Activated CD8-positive, alpha-beta memory T cell treated with anti-CD3 and anti-CD28 coated beads, Interleukin-2, amount 10 ng/mL, durations not matched to agents 7 days and 5 days (primary cell): ENCODE results near the gene GSTA1. TPM values are rescaled to one million over a fixed set of nuclear protein-coding genes. Genes with fewer than 3 reads are reported as not detected.
"Not testable (repeated sequence)": the region's sequence is repeated elsewhere in the genome, so short reads cannot be mapped to it uniquely, and the experiment has no call there.

Experiments used
- ATAC-seq: fragments of 150-1000 bp; cut with Tn5 transposase; one replicate; pipeline ENCODE4 v1.10.0; 2021; ENCODE audit warnings: moderate library complexity
- CTCF ChIA-PET: fragments of 350-600 bp; sonication (Branson Sonifier 250); formaldehyde crosslinking; loops from one replicate; lab custom pipeline; 2021; ENCODE audit warnings: antibody characterized with exemption; lab: Charles Lee
- DNase-seq: peaks from one replicate; pipeline ENCODE4 v3.0.0-alpha.2; 2020
- H3K27ac Mint-ChIP-seq: one replicate; pipeline ENCODE4 v1.8.0; 2021; ENCODE audit warnings: mild to moderate bottlenecking, mixed read lengths
- H3K27me3 Mint-ChIP-seq: one replicate; pipeline ENCODE4 v1.8.0; 2021; ENCODE audit warnings: mixed read lengths
- H3K36me3 Mint-ChIP-seq: one replicate; pipeline ENCODE4 v1.8.0; 2021; ENCODE audit warnings: mild to moderate bottlenecking, mixed read lengths
- H3K4me1 Mint-ChIP-seq: one replicate; pipeline ENCODE4 v1.8.0; 2021; ENCODE audit warnings: mixed read lengths
- H3K4me3 Mint-ChIP-seq: one replicate; pipeline ENCODE4 v1.8.0; 2021; ENCODE audit warnings: mild to moderate bottlenecking, moderate library complexity, mixed read lengths
- H3K9me3 Mint-ChIP-seq: one replicate; pipeline ENCODE4 v1.8.0; 2022; ENCODE audit warnings: low read depth, mixed read lengths
- total RNA-seq, 2 experiments: library from RNA; stranded (reverse); gene quantifications; one replicate each; pipeline ENCODE4 v1.2.3, GENCODE V29; 2021

GSTA1 gene
- not detected for total RNA-seq

- H3K9me3 Mint-ChIP-seq, DNase-seq, H3K4me3 Mint-ChIP-seq, ATAC-seq, CTCF ChIA-PET, H3K36me3 Mint-ChIP-seq, H3K4me1 Mint-ChIP-seq, H3K27ac Mint-ChIP-seq: not testable (repeated sequence)
- H3K27me3 Mint-ChIP-seq = peaks cover 37% of the 10 kb centered on the region
Observed at GRCh38 chr6:52803668-52804255, at the start of gene GSTA1. Gene GSTA1, minus strand, starts transcription at chr6:52803816. Its CDS starts 4,549 bp downstream, at chr6:52799267.

GRCh38 chr6:52849137-52849536, 45.5 kb upstream of the GSTA1 start:
- Mint-ChIP-seq H3K4me1 (no peaks in the 10 kb centered on the region), H3K27me3 (peaks cover 23% of the 10 kb centered on the region), H3K27ac (no peak overlapping the region), H3K9me3 (no peaks in the 10 kb centered on the region), H3K4me3 (no peak overlapping the region), H3K36me3 (no peaks in the 10 kb centered on the region)
- DNase-seq (no peak), ATAC-seq (no peak)
- CTCF ChIA-PET = no interaction called here

GRCh38 chr6:52846002-52846401, 42.4 kb upstream of the GSTA1 start:
- CTCF ChIA-PET = no interaction called here
- ATAC-seq = no peak
- Mint-ChIP-seq H3K36me3 (no peaks in the 10 kb centered on the region), H3K27ac (no peak overlapping the region), H3K27me3 (peaks cover 5% of the 10 kb centered on the region), H3K9me3 (no peaks in the 10 kb centered on the region), H3K4me1 (no peaks in the 10 kb centered on the region), H3K4me3 (no peak overlapping the region)
- no peak for DNase-seq

- CTCF ChIA-PET = no interaction called here
- no peaks in the 10 kb centered on the region for H3K4me1 Mint-ChIP-seq
Observed at GRCh38 chr6:52843605-52844004, 40.0 kb upstream of the GSTA1 start.

GRCh38 chr6:52840763-52841585, 37.4 kb upstream of the GSTA1 start, which contains the start of gene GSTA5:
Gene GSTA5, minus strand, starts transcription at chr6:52840813.
- no peaks in the 10 kb centered on the region for H3K36me3 Mint-ChIP-seq
- no peaks in the 10 kb centered on the region for H3K4me1 Mint-ChIP-seq
- H3K4me3 Mint-ChIP-seq = no peak within 1 kb of the TSS
- no peak within 1 kb of the TSS for H3K27ac Mint-ChIP-seq
- H3K9me3 Mint-ChIP-seq = no peaks in the 10 kb centered on the region
- CTCF ChIA-PET = no interaction called here
- ATAC-seq (no peak), DNase-seq (no peak)
- peaks cover 28% of the 10 kb centered on the region for H3K27me3 Mint-ChIP-seq

More at GRCh38 chr6:52843605-52844004, 40.0 kb upstream of the GSTA1 start:
- H3K9me3 Mint-ChIP-seq = no peaks in the 10 kb centered on the region
- no peak overlapping the region for H3K27ac Mint-ChIP-seq
- H3K27me3 Mint-ChIP-seq = peaks cover 11% of the 10 kb centered on the region
- no peak overlapping the region for H3K4me3 Mint-ChIP-seq
- ATAC-seq (no peak), DNase-seq (no peak)
- H3K36me3 Mint-ChIP-seq = no peaks in the 10 kb centered on the region

- CTCF ChIA-PET = no interaction called here
Observed at GRCh38 chr6:52839124-52840055, 35.8 kb upstream of the GSTA1 start.

GRCh38 chr6:52834481-52834880, 30.9 kb upstream of the GSTA1 start:
- Mint-ChIP-seq H3K9me3 (no peaks in the 10 kb centered on the region), H3K4me3 (no peak overlapping the region), H3K27me3 (peaks cover 31% of the 10 kb centered on the region), H3K4me1 (no peaks in the 10 kb centered on the region), H3K27ac (no peak overlapping the region), H3K36me3 (no peaks in the 10 kb centered on the region)
- CTCF ChIA-PET = no interaction called here
- ATAC-seq (no peak), DNase-seq (no peak)

More at GRCh38 chr6:52839124-52840055, 35.8 kb upstream of the GSTA1 start:
- DNase-seq = peak; percentile 55
- Mint-ChIP-seq H3K4me1 (no peaks in the 10 kb centered on the region), H3K4me3 (no peak overlapping the region), H3K27me3 (peaks cover 40% of the 10 kb centered on the region), H3K9me3 (no peaks in the 10 kb centered on the region), H3K36me3 (no peaks in the 10 kb centered on the region), H3K27ac (no peak overlapping the region)
- peak; percentile 74 for ATAC-seq

GRCh38 chr6:52830869-52831268, 27.3 kb upstream of the GSTA1 start:
- CTCF ChIA-PET, H3K9me3 Mint-ChIP-seq, H3K4me3 Mint-ChIP-seq, H3K4me1 Mint-ChIP-seq, ATAC-seq, H3K27ac Mint-ChIP-seq, DNase-seq, H3K36me3 Mint-ChIP-seq: not testable (repeated sequence)
- H3K27me3 Mint-ChIP-seq = peaks cover 13% of the 10 kb centered on the region

GRCh38 chr6:52829046-52829817, 25.6 kb upstream of the GSTA1 start:
- ATAC-seq = no peak
- Mint-ChIP-seq H3K36me3 (no peaks in the 10 kb centered on the region), H3K27ac (no peak overlapping the region), H3K27me3 (no peaks in the 10 kb centered on the region), H3K9me3 (no peaks in the 10 kb centered on the region), H3K4me1 (no peaks in the 10 kb centered on the region), H3K4me3 (no peak overlapping the region)
- DNase-seq = no peak
- CTCF ChIA-PET = no interaction called here

- H3K27me3 Mint-ChIP-seq, ATAC-seq, DNase-seq, H3K4me1 Mint-ChIP-seq, H3K36me3 Mint-ChIP-seq, H3K9me3 Mint-ChIP-seq, H3K4me3 Mint-ChIP-seq, H3K27ac Mint-ChIP-seq, CTCF ChIA-PET: not testable (repeated sequence)
Observed at GRCh38 chr6:52828621-52829020, 25.0 kb upstream of the GSTA1 start.

- H3K27me3 Mint-ChIP-seq, H3K9me3 Mint-ChIP-seq, H3K4me3 Mint-ChIP-seq, CTCF ChIA-PET, H3K36me3 Mint-ChIP-seq, H3K27ac Mint-ChIP-seq, ATAC-seq, H3K4me1 Mint-ChIP-seq, DNase-seq: not testable (repeated sequence)
Observed at GRCh38 chr6:52827073-52827783, 23.6 kb upstream of the GSTA1 start.

- Mint-ChIP-seq H3K4me3 (no peak overlapping the region), H3K9me3 (no peaks in the 10 kb centered on the region), H3K27ac (no peak overlapping the region), H3K4me1 (no peaks in the 10 kb centered on the region), H3K36me3 (peaks cover 2% of the 10 kb centered on the region), H3K27me3 (no peaks in the 10 kb centered on the region)
- ATAC-seq = no peak
- DNase-seq = no peak
- CTCF ChIA-PET = no interaction called here
Observed at GRCh38 chr6:52826513-52826912, 22.9 kb upstream of the GSTA1 start.
